Activated T-cell treated with anti-CD3 and anti-CD28 coated beads, Interleukin-2, amount 50 U/mL, for 1 hour (primary cell): ENCODE measurements around the gene RDH8.

Experiments used
- DNase-seq: peaks from one replicate; pipeline ENCODE4 v3.0.0-alpha.2; 2020

Gene RDH8

GRCh38 chr19:10043286-10043927, 30.1 kb downstream of the RDH8 start:
- no peak for DNase-seq

- no peak for DNase-seq
Observed at GRCh38 chr19:10044390-10044789, 31.1 kb downstream of the RDH8 start.

GRCh38 chr19:10045371-10045770, 32.1 kb downstream of the RDH8 start:
- no peak for DNase-seq

- no peak for DNase-seq
Observed at GRCh38 chr19:10049626-10050025, 36.3 kb downstream of the RDH8 start.

- no peak for DNase-seq
Observed at GRCh38 chr19:10052602-10053360, 39.5 kb downstream of the RDH8 start.

GRCh38 chr19:10061717-10062310, 48.5 kb downstream of the RDH8 start:
- no peak for DNase-seq

GRCh38 chr19:10068205-10068604, 54.9 kb downstream of the RDH8 start:
- DNase-seq = no peak

- no peak for DNase-seq
Observed at GRCh38 chr19:10069046-10069445, 55.8 kb downstream of the RDH8 start.

- no peak for DNase-seq
Observed at GRCh38 chr19:10070730-10071446, 57.6 kb downstream of the RDH8 start.
